Activated CD4-positive, alpha-beta T cell treated with anti-CD3 and anti-CD28 coated beads, Interleukin-2, Interleukin-6, amounts not matched to agents 100 ng/mL and 50 ng/mL, durations not matched to agents 16 hours and 8 hours (primary cell): Measurements from ENCODE around the gene BOK.
A peak's percentile ranks its signal among the peaks of the same experiment; 100 is the strongest.

Source experiments
- DNase-seq: peaks from one replicate; pipeline ENCODE4 v3.0.0-alpha.2; 2020

BOK gene

DNA sequence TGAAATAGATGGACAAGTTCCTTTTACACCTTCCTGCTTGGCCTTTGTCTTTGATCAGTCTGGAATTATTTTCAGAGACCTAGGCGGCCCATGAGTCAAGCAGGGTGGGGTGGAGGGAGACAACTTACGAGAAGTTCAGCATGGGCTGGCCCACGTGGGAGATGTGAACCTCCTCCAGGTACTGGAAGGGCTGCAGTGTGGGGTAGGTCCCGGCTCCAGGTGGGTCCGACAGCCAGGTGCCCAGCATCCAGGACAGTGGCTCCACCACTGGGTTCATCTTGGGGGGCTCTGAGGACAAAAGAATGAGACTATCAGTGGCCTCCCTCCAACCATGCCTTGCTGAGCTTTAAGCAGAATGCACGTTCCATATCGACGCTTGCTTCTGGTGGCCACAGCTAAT is 47.6 kb downstream of the BOK start:
- no peak for DNase-seq

DNA sequence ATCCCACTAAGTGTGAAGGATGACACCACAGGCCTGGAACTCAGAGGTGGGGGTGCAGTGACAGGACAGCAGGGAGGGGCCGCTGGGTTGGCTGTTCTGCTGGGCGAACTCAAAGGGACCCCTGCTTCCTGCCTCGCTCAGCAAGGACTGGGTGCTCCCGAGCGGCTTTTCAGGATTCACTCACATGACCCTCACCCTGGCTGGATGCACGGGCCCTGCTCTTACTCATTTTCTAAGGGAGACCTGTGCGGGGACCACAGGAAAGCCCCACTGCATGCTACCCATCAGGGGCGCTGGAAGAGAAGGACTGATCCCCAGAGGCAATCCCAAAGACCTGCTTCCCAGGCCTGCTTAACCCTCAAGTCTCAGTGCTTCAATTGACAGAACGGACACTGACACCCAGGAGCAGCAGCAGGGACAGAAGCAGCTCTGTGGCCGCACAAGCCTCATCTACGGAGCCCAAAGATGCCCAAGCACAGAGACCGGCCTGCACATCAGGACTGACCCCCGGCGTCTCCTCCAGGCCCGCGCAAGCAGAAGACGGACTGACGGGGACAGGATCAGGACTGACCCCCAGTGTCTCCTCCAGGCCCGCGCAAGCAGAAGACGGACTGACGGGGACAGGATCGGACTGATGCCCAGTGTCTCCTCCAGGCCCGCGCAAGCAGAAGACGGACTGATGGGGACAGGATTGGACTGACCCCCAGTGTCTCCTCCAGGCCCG is 48.8 kb downstream of the BOK start:
- DNase-seq, result no peak

DNA sequence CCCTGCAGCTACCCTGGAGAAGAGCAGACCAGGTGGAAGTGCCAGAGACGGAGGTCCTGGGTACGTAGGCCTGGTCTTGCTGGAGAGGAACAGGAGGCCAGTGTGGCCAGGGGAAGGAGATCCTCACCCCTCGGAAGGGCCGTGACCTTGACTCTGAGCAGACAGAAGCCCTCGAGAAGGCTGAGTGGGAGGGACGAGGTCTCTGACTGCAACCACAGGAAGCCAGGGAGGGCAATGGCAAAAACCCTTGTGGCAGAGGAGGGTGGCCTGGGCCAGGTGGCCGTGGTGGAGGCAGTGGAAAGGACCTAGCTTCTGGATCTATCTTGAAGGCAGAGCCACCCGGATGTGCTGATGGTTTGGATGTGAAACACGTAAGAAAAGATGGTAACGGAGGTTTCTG is 50.3 kb downstream of the BOK start:
- DNase-seq, result no peak

DNA sequence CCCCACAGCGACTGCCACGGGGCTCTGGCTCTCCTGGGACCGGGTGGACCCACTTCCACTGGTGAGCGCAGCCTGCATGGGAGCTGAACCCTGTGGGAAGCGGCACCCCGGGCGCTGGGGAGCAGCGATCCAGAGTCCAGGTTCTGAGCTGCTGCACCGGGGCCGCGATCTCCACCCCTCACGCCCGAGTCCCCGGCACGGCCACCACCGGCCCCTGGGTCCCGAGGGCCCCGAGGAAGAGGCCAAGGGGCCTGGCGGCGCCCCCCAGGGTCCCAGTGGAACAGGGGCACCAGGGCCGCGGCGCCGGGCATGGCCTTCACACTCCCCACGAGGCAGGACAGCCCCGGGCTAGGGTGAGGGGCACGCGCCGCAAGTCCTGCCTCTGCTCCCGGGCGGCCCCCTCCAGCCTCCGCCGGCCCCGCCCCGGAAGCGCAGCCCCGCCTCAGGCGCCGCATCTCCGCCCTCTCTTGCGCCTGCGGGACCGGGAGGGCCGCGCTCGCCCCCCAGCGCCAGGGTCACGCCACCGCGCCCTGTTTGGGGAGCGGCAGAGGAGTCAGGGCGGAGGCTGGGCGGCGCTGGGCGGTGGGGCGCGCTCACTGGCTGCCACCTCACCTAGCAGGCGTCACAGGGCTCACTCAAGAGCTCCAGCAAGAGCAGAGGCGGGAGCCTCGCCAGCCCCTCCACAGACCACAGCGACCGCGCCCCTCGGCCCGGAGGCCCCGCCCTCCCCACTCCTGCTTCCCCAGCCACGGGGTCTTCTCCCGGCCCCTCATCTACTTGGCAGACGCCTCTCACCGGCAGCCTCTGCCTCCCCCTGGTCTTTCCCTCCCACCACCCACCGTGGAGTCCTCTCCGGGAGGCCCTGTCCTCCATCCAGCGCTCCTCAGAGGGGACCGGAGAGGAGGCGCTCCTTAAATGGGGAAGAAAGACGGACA is 51.6 kb downstream of the BOK start:
- peak; percentile 94 for DNase-seq

DNA sequence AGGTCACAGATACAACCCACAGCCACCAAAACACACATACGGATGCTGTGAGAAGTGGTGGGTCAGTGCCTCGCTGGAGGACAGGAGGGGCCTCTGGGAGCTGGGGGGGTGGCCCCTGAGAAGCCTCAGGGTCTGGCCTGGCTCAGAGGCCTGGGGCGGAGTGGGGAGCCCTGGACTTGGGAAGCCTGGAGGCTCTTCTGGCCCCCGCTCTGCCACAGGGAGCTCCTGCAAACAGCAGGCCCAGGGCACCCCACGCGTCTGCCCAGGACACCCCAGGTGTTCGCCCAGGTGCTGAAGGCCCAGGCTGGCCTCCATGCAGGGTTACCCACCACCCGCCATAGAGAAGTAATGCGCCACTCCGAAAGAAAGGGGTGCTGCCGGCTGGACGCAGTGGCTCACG is 52.5 kb downstream of the BOK start:
- DNase-seq, result no peak

DNA sequence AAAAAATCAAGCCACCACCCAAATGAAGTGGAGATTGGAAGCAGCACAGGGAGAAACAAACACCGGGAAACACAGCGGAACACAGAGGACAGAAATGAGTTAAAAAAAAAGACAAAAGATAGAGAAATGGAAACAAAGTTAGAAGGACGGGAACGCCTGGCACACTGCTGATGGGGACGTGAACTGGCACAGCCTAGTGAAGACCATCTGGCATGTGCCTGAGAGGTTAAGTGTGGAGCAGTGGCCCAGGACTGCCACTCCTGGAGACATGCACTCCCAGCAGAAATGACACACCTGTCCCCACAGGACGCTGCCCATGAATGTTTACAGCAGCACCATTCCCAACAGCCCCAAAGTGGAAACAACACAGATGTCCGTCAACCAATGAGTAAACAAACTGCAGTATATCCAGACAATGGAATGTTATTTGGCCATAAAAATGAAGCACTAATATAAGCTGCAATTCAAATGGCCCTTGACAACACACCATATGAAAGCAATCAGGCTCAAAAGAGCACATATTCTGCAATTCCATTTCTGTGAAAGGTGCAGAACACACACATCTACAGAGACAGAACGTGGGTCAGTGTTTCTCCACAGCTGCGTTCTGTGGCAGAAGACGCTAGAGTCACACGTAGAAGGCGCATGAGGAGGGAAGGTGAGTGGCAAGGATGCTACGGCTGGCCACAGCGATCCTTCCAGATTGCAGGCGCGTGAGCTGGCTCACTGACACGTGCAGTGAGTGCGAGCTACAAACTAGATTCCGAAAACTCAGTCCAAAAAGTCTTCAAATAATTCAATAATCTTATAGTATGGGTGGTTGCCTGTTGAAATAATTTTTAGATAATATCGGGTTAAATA is 53.8 kb downstream of the BOK start:
- no peak for DNase-seq

DNA sequence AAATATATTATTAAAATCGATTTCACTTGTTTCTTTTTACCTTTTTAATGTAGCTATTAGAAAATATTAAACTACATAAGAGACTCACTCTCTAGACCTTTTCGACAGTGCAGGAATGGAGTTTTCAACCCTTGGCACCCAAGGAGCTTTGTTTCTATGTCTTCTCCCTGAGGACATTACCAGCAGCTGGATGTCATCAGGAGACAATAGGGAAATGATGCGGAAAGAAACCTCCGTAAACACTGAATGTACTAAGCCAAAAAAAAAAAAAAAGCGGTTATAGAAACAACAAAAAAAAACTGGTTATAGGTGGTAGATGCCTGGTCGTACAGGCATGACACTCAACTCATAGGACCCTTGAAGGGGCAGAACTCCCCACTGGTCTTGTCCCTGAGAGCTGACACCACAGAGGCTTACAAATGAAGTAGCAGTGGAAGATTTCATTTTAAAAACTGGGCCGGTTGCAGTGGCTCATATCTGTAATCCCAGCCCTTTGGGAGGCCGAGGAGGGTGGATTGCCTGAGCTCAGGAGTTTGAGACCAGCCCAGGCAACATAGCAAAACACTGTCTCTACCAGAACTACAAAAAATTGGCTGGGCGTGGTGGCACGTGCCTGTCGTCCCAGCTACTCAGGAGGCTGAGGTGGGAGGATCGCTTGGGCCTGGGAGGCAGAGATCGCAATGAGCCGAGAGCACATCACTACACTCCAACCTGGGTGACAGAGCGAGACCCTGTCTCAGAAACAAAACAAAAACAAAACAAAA is 54.7 kb downstream of the BOK start:
- no peak for DNase-seq

DNA sequence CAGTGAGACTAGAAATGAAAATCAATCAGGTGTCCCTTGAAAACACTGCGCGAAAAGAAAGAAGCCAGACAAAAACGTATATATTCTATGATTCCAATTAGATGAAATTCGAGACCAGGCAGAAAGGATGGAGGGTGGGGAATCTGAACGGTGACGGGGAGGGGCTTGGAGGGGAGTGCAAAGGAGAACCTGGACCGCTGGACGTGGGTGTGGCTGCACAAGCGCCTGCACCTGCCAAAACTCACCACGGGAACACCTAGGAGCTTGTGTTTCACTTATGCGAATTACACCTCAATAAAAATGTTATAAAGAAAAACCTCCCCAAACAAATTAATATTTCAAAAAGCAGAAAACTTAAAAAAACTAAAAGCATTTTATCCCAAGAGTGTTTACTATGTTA is 56.5 kb downstream of the BOK start:
- DNase-seq, result no peak

DNA sequence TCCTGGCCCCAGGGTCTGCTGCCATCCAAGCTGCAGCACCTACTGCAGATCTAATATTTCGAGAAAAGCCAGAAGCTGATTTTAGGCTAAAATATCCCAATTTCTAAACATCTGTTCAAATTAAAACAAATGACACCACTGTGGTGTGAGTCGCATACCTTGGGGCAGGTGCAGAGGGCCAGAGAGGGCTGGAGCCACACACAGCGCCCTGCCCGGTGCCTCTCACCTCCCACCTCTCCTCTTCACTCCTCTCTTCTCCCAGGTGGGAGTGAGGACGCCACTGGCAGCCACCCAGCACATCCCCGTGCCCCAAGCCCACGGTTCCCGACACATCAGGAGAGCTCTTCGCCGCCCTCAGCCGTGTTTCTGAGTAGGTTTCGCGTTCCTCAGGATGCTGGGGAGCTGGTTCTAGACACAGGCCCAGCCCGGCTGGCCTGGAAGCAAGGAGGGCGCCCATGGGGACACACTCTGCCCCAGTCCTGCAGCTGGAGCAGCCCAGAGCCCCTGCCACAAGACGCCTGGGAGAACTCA is 57.0 kb downstream of the BOK start:
- no peak for DNase-seq

DNA sequence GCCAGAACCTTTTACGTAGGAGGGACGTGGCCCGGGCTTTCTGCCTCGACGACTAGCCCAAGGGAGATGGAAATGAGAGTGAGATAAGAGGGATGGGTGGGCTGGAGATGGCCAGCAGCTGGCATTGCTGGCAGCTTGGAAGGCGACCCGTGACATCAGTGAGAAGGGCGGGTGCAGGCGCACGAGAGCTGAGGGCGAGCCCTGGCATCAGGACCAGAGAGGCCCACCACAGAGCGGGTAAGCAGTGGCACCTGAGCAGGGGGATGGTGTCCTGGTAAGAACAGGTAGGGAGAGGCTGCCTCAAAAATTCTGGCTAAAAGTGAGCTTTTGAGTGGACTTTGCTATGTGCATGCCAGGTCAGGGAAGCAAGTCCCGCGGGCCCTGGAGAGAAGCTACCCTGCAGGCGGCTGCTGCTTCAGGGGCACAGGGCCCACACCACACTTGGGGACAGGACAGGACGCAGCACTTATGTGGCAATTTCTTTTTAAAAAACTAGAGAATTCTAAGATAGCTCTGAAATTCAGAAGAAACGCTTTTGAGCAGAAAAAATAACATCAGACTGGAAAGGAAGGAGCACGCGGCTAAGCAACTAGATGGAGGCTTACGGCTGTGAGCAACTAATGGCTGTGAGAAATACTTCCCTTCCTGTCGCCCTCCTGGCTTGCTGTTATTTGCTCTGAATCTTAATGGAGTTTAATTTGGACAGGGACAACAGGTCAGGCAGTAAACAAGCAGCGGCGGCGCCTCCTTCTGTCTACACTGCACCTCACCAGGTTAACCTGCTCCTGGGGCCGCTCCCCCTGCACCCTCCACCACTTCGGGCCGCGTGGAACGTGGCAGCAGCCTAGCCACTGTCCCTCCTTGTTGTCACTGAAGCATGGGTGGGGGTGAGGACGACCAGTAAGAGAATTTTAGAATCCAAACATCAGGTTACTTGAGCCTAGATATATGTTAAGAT is 57.9 kb downstream of the BOK start:
- no peak for DNase-seq

DNA sequence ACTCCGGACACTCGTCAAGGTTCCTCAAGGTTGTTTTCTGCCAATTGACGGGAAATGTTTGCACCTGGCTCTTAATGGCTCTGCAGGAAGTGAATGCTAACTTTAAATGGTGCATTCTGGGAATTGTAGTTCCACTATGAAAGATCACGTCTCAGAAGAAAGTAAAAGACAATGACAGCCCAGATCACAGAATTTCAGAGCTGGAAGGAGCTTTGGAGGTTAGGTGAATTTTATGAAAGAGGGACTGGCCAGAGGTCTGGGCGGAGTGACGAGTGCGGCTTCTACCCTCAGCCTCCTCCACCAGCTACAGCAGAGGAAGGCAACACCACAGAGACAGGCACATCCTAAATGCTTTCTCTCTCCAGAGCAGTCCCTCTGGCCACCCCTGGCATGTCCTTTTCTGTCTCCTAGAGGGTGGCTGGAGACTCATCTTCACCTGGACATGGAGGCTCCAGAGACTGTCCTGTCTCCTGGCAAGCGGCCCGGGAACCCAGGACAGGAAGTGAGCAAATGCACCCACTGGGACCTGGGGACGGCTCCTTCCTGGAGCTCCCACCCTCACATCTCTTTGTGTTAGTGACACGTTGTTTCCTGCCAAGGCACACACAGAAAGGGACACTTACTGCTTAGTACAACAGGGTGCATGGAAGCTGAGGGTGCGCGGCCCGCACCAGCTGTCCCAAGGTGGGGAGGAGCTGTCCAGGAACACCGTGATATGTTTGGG is 59.0 kb downstream of the BOK start:
- DNase-seq, result peak; percentile 58

DNA sequence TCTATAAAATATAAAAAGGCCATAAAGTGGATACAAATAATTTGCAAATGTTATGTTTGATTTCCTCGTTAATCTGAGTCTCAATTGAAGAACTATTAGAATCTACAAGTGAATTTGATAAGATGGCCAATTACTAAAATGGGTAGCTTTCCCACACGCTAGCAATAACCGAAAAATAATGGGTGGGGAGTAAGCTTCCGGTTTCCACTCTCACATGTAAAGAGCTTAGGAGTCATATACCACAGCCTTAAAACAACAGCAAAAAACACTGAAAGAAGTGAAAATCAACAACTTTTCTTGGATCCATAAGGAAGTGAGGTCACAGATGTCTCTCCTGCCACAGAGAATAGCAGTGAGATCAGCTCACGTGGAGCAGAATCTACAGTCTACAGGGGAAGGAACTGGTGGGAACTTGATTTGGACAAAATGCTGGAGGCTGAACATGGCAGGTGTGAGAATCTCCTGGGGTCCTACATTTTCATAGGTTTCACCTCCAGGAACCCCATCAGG is 59.8 kb downstream of the BOK start:
- DNase-seq, result no peak

DNA sequence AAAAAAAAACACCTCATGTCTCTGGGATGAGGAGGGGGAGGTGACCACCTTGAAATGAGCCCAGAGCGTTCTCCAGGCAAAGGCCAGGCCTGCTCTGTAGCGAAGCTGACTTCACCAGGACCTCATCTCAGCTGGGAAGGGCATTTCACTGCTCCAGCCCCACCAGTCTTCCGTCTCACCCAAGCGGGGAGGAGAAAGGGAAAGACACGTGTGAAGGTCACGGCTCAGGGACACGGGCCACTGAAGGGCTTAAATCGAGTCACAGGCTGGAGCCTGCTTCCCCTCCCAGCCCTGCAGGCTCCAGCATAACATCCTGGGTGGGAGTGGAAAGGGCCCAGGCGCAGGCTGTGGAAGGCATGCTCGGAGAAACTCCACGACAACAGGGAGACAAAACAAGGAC is 60.3 kb downstream of the BOK start:
- no peak for DNase-seq

DNA sequence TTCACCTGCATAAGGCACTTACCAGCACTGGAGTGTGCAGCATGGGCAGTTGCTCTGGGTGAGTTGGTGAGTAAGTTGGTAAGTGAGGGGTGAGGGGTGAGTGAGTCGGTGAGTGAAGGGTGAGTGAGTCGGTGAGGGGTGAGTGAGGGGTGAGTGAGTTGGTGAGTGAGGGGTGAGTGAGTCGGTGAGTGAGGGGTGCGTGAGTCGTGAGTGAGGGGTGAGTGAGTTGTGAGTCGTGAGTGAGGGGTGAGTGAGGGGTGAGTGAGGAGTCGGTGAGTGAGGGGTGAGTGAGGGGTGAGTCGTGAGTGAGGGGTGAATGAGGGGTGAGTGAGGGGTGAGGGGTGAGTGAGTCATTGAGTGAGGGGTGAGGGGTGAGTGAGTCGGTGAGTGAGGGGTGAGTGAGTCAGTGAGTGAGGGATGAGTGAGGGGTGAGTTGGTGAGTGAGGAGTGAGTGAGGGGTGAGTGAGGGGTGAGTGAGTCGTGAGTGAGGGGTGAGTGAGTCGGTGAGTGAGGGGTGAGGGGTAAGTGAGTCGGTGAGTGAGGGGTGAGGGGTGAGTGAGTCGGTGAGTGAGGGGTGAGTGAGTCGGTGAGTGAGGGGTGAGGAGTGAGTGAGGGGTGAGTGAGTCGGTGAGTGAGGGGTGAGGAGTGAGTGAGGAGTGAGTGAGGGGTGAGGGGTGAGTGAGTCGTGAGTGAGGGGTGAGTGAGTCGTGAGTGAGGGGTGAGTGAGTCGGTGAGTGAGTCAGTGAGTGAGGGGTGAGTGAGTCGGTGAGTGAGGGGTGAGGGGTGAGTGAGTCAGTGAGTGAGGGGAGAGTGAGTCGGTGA is 61.3 kb downstream of the BOK start:
- DNase-seq, result peak; percentile 22

DNA sequence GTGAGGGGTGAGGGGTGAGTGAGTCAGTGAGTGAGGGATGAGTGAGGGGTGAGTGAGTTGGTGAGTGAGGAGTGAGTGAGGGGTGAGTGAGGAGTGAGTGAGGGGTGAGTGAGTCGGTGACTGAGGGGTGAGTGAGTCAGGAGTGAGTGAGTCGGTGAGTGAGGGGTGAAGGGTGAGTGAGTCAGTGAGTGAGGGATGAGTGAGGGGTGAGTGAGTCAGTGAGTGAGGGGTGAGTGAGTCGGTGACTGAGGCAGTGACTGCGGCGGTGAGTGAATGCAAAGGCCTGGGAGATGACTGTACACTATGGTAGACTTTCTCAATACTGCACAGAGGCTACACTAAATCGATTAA is 61.8 kb downstream of the BOK start:
- peak; percentile 85 for DNase-seq
